ENCODE measurements around the gene PSME1.

Gene PSME1

DNA sequence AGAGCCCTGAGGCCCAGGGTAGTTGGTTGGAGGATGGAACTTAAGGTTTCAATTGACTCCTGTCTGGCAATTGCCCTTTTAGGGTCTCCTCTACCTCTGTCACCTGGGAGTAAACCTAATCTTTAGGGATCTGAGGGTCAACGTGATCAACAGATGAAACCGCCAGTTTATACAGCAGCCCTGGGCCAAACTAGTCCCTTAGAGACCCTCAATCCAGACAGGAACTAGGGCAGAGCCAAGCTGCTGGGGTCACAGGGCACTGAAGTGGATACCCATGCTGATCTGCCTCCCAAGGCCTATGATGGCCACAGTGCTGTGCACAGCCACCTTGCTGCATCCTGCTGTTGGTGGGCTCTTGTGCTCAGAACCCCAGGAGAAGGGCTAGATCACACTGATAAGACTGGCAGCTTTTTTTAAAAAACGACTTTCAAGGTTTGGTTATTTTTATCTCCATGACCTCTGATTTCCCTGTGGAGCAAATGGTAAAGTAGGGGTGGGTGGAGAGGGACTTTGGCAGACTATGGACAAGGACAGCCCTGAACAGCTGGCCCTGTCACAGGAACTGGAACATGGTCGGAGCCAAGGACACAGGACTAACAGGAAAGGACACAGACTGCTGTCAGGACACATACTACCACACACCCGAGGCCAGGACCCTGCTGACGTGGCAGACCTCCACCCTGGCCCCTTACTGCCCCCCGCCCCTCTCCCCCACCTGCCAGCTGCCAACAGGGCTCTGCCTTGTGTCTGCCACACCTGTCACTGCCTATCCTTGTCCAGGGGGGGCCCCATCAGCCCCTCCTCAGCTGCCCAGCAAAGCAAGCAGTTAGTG, 5.1 kb upstream of the PSME1 start:
- H3K27ac Mint-ChIP-seq, result peak overlapping the region; percentile 42
- ATAC-seq (replicated peaks) (no peak), DNase-seq (no peak)
- H3K9me3 Mint-ChIP-seq, result no peaks in the 10 kb centered on the region
- no peaks in the 10 kb centered on the region for H3K27me3 Mint-ChIP-seq
- peaks cover 19 to 29% of the 10 kb centered on the region in 2 donors for H3K4me1 Mint-ChIP-seq
- no peak overlapping the region for H3K4me3 Mint-ChIP-seq
- H3K36me3 Mint-ChIP-seq, result peaks cover 0 to 5% of the 10 kb centered on the region in 2 donors

DNA sequence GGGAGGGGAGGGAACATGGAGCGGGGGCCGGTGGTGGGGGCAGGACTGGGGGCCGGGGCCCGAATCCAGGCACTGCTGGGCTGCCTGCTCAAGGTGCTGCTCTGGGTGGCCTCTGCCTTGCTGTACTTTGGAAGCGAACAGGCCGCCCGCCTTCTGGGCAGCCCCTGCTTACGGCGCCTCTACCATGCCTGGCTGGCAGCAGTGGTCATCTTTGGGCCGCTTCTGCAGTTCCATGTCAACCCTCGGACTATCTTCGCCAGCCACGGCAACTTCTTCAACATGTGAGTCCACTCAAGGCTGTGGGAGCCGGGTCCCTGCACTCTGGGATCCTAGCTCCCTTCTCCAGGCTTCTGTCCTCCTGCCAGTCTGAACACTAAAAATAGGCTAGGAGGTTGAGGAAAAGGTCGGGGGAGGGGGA, 4.4 kb upstream of the PSME1 start:
- Mint-ChIP-seq H3K36me3 (peaks cover 2 to 7% of the 10 kb centered on the region in 2 donors), H3K9me3 (no peaks in the 10 kb centered on the region), H3K27me3 (no peaks in the 10 kb centered on the region), H3K4me1 (peaks cover 19 to 31% of the 10 kb centered on the region in 2 donors), H3K4me3 (no peak overlapping the region), H3K27ac (no peak overlapping the region)
- ATAC-seq (replicated peaks) (no peak), DNase-seq (no peak)

DNA sequence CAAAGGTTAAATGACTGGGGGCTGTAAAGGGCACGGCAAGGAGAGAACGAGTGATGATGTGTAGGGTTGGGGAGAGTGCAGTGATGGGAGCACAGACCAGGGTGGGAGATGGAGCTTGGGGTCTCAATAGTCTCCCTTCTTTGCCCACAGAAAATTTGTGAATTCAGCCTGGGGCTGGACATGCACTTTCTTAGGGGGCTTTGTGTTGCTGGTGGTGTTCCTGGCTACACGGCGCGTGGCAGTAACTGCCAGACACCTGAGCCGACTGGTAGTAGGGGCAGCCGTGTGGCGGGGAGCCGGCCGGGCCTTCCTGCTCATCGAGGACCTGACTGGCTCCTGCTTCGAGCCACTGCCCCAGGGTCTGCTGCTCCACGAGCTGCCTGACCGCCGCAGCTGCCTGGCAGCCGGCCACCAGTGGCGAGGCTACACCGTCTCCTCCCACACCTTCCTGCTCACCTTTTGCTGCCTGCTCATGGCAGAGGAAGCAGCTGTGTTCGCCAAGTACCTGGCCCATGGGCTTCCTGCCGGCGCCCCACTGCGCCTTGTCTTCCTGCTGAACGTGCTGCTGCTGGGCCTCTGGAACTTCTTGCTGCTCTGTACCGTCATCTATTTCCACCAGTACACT, 3.8 kb upstream of the PSME1 start:
- Mint-ChIP-seq H3K36me3 (peaks cover 8 to 13% of the 10 kb centered on the region in 2 donors), H3K4me3 (peak overlapping the region in 1 of 2 donors; percentile 11), H3K4me1 (peaks cover 25 to 37% of the 10 kb centered on the region in 2 donors), H3K27ac (no peak overlapping the region), H3K9me3 (no peaks in the 10 kb centered on the region), H3K27me3 (no peaks in the 10 kb centered on the region)
- ATAC-seq (replicated peaks) (no peak), DNase-seq (no peak)

- Mint-ChIP-seq H3K27ac (peak overlapping the region; percentile 63), H3K4me3 (peak overlapping the region in 1 of 2 donors; percentile 49), H3K36me3 (peaks cover 12 to 15% of the 10 kb centered on the region in 2 donors), H3K4me1 (peaks cover 28 to 40% of the 10 kb centered on the region in 2 donors), H3K9me3 (no peaks in the 10 kb centered on the region), H3K27me3 (no peaks in the 10 kb centered on the region)
- ATAC-seq (replicated peaks) (no peak), DNase-seq (no peak)
These were observed 3.0 kb upstream of the PSME1 start for GRCh38 chr14:24132976-24133375.

DNA sequence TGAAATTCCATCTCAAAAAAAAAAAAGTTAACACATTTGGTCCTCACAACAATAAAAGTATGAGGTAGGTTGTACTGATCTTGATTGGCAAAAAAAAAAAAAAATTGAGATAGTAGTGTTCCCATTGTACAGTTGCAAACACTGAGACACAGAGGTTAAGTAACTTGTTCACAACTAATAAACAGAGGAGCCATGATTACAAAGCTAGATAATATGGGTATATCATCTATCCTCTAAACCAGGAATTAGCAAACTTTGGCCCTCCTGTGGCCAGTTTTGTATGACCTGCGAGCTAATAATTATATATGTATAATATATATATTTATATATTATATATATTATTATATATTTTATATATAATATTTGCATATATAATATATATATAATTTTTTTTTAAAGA, 2.3 kb upstream of the PSME1 start:
- no peak for DNase-seq
- Mint-ChIP-seq H3K27me3 (no peaks in the 10 kb centered on the region), H3K36me3 (peaks cover 20 to 23% of the 10 kb centered on the region in 2 donors), H3K9me3 (no peaks in the 10 kb centered on the region), H3K4me3 (no peak overlapping the region), H3K4me1 (peaks cover 33 to 46% of the 10 kb centered on the region in 2 donors), H3K27ac (no peak overlapping the region)
- ATAC-seq (replicated peaks), result no peak

- peak overlapping the region; percentile 93 for H3K27ac Mint-ChIP-seq
- H3K4me3 Mint-ChIP-seq, result peak overlapping the region; percentile 90 to 93
- H3K4me1 Mint-ChIP-seq, result peaks cover 42 to 62% of the 10 kb centered on the region in 2 donors
- DNase-seq (no peak), ATAC-seq (replicated peaks) (peak; percentile 10)
- peaks cover 30 to 32% of the 10 kb centered on the region in 2 donors for H3K36me3 Mint-ChIP-seq
- H3K9me3 Mint-ChIP-seq, result no peaks in the 10 kb centered on the region
- no peaks in the 10 kb centered on the region for H3K27me3 Mint-ChIP-seq
These were observed 485 bp upstream of the PSME1 start for GRCh38 chr14:24135584-24135833.

GRCh38 chr14:24136684-24137528, 912 bp downstream of the PSME1 start:
- H3K4me3 Mint-ChIP-seq, result peak overlapping the region; percentile 90 to 93
- no peaks in the 10 kb centered on the region for H3K9me3 Mint-ChIP-seq
- H3K36me3 Mint-ChIP-seq, result peaks cover 30 to 35% of the 10 kb centered on the region in 2 donors
- H3K27ac Mint-ChIP-seq, result peak overlapping the region; percentile 97
- H3K27me3 Mint-ChIP-seq, result no peaks in the 10 kb centered on the region
- DNase-seq (no peak), ATAC-seq (replicated peaks) (no peak)
- peaks cover 45 to 63% of the 10 kb centered on the region in 2 donors for H3K4me1 Mint-ChIP-seq

GRCh38 chr14:24137529-24138395, 1.8 kb downstream of the PSME1 start:
- Mint-ChIP-seq H3K4me3 (peak overlapping the region; percentile 90 to 93), H3K9me3 (no peaks in the 10 kb centered on the region), H3K27ac (peak overlapping the region; percentile 74), H3K27me3 (no peaks in the 10 kb centered on the region), H3K36me3 (peaks cover 29 to 37% of the 10 kb centered on the region in 2 donors), H3K4me1 (peaks cover 43 to 63% of the 10 kb centered on the region in 2 donors)
- no peak for ATAC-seq (replicated peaks)
- DNase-seq, result no peak

DNA sequence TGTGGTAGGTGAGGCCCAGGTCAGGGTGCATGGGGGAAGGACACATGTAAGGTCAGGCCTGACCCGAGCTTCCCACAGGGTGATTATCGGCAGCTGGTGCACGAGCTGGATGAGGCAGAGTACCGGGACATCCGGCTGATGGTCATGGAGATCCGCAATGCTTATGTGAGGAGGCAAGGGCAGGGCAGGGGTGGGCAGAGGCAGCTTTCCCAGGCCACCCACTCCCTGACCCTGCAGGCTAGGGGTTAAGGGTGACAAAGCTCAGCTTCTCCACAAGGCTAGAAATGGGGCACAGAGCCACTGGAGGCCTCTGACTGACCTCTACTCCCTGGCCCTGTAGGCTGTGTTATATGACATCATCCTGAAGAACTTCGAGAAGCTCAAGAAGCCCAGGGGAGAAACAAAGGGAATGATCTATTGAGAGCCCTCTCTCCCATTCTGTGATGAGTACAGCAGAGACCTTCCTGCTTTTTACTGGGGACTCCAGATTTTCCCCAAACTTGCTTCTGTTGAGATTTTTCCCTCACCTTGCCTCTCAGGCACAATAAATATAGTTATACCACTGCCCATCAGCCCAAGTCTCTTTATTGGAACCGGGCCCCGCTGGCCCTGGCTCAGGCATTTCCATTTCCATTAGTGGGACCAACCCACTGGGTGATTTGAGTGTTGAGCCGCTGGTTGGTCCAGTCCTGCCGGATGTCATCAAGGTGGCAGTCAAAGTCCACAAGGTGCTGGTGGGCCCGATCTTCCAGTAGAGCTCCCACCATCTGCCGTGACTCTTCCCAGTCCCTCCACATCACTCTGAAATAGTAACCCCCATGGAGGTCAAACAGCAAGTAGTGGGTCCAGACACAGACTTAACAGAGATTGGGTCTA, 2.6 kb downstream of the PSME1 start:
- DNase-seq (no peak), ATAC-seq (replicated peaks) (no peak)
- Mint-ChIP-seq H3K9me3 (no peaks in the 10 kb centered on the region), H3K4me1 (peaks cover 48 to 69% of the 10 kb centered on the region in 2 donors), H3K36me3 (peaks cover 37 to 45% of the 10 kb centered on the region in 2 donors), H3K27me3 (no peaks in the 10 kb centered on the region), H3K4me3 (peak overlapping the region; percentile 62 to 77), H3K27ac (peak overlapping the region; percentile 74)

DNA sequence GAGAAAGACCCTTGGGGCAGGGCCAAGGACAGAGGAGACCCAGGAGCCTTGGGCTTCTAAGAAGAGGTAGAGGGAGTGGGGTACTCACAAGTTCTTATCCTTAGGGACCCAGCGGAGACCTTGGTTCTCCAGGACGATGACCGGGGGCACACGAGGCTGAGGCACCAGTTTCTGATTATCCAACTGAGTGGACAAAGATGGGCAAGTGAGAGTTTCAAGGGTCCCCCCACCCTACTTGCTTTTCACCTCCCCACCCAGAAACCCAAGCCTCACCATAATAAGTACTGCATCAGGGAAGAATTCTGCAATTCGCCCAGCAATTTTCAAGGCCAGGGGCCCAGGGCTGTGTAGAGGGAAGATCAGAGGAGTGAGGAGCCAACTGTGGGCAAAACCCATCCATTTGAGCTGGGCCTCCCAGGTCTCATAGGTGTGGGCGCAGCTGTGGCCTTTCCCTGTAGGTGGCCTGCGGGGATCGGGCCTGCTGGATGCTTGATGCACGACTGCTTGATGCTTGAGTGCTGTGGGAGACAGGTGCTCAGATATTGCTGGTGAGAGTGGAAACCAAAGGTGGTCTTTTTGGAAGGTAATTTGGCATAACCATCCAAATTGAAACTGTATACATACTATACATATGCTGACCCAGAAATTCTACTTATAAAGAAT, 3.4 kb downstream of the PSME1 start:
- Mint-ChIP-seq H3K36me3 (peaks cover 41 to 52% of the 10 kb centered on the region in 2 donors), H3K27me3 (no peaks in the 10 kb centered on the region), H3K4me1 (peaks cover 51 to 76% of the 10 kb centered on the region in 2 donors), H3K4me3 (peak overlapping the region; percentile 62 to 77), H3K27ac (peak overlapping the region; percentile 75), H3K9me3 (no peaks in the 10 kb centered on the region)
- ATAC-seq (replicated peaks), result no peak
- DNase-seq, result no peak

- Mint-ChIP-seq H3K4me1 (peaks cover 56 to 86% of the 10 kb centered on the region in 2 donors), H3K9me3 (no peaks in the 10 kb centered on the region), H3K27ac (peak within 1 kb of the TSS; percentile 88), H3K4me3 (peak within 1 kb of the TSS; percentile 85 to 94), H3K27me3 (no peaks in the 10 kb centered on the region), H3K36me3 (peaks cover 54 to 67% of the 10 kb centered on the region in 2 donors)
- DNase-seq (peak; percentile 98), ATAC-seq (replicated peaks) (peak; percentile 88 to 89)
These were observed 5.3 kb downstream of the PSME1 start, which contains the start of gene EMC9 for GRCh38 chr14:24141097-24141880. Gene EMC9, minus strand, starts transcription at chr14:24141591. Its CDS starts 287 bp downstream, at chr14:24141304.

DNA sequence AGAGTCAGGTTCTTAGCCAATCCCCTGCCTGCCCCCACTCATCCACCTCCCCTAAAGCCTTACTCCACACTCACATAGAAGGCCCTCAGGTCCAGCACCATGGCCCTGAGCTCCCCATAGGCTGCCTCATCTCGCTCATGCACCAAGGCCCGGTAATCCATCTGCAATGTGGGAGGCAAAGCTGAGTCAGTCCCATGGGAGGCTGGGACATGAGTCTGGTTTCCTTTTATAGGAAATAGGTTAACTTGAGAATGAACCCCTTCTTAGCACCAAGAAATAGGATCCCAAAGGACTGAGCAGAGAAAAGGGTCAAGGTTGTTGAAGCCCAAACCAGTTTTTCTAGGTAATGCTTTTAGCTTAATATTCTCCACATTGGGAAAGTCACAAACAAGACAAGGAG, 7.5 kb downstream of the PSME1 start:
- Mint-ChIP-seq H3K36me3 (peaks cover 46 to 55% of the 10 kb centered on the region in 2 donors), H3K4me1 (peaks cover 46 to 77% of the 10 kb centered on the region in 2 donors), H3K4me3 (no peak overlapping the region), H3K9me3 (no peaks in the 10 kb centered on the region), H3K27ac (no peak overlapping the region), H3K27me3 (no peaks in the 10 kb centered on the region)
- DNase-seq (no peak), ATAC-seq (replicated peaks) (no peak)

All from stimulated activated naive B cell treated with anti-CD40 and anti-IgM and Interleukin-4, amounts not matched to agents 10 μg/mL and 1 μg/mL and 100 μg/mL, for 72 hours (primary cell).